ENCODE results near the gene NEO1. TPM values are rescaled to one million over a fixed set of nuclear protein-coding genes. Genes with fewer than 3 reads are reported as not detected.

NEO1 gene
- total and polyA plus RNA-seq, 2 experiments from 2014 or later = 4.5 to 13.6 TPM

- Histone ChIP-seq H3K4me3 (no peak overlapping the region), H2AFZ (no peak overlapping the region), H3K36me3 (ENCODE audit: low read depth) (no peaks in the 10 kb centered on the region), H4K20me1 (ENCODE audit: insufficient read depth) (no peaks in the 10 kb centered on the region), H3F3A (ENCODE audit: insufficient read depth) (no peaks in the 10 kb centered on the region), H3K4me1 (ENCODE audit: insufficient read depth) (peaks cover 15% of the 10 kb centered on the region; the same call in 1 of the 2 replicates), H3K9me2 (ENCODE audit: insufficient read depth) (no peaks in the 10 kb centered on the region), H3K4me2 (ENCODE audit: unreplicated experiment) (no peak overlapping the region), H3K9me3 (ENCODE audit: low read depth) (no peaks in the 10 kb centered on the region), H3K27me3 (replicated peaks; ENCODE audit: insufficient read depth) (no peaks in the 10 kb centered on the region), H3K27ac (no peak overlapping the region), H3K9ac (no peak overlapping the region), H3K79me2 (ENCODE audit: insufficient read depth) (no peaks in the 10 kb centered on the region)
- 87 to 89% methylated on average over 1 of the region's 1 CpG for WGBS, 2 experiments (ENCODE audit: low coverage in 1 of 2, low lambda C conversion rate in 2 of 2, missing lambda C conversion rate in 2 of 2)
- DNase-seq = no peak
- TF ChIP-seq EZH2phosphoT487 (IDR thresholded peaks at IDR 0.05; ENCODE audit: insufficient read depth, low read depth) = no peak
- TF ChIP-seq EZH2 (IDR thresholded peaks at IDR 0.05; ENCODE audit: insufficient read depth, poor library complexity, severe bottlenecking) = no peak
- in situ Hi-C loops (cut with MboI) = no loop called here
Observed at GRCh38 chr15:73006523-73006922, 45.7 kb upstream of the NEO1 start.

GRCh38 chr15:73009066-73010056 is 42.9 kb upstream of the NEO1 start:
- H3F3A ChIP-seq (ENCODE audit: insufficient read depth) = no peaks in the 10 kb centered on the region
- H4K20me1 ChIP-seq (ENCODE audit: insufficient read depth) = no peaks in the 10 kb centered on the region
- H3K27me3 ChIP-seq (replicated peaks; ENCODE audit: insufficient read depth) = no peaks in the 10 kb centered on the region
- whole genome bisulfite sequencing, 2 experiments (ENCODE audit: low coverage in 1 of 2, low lambda C conversion rate in 2 of 2, missing lambda C conversion rate in 2 of 2) = 23 to 26% methylated on average over 13 of the region's 13 CpGs
- in situ Hi-C loops (cut with MboI) = no loop called here
- DNase-seq = peak; percentile 11
- H3K9me2 ChIP-seq (ENCODE audit: insufficient read depth) = no peaks in the 10 kb centered on the region
- H3K4me2 ChIP-seq (ENCODE audit: unreplicated experiment) = peak overlapping the region; percentile 4
- H3K9ac ChIP-seq = no peak overlapping the region
- H3K79me2 ChIP-seq (ENCODE audit: insufficient read depth) = no peaks in the 10 kb centered on the region
- H3K27ac ChIP-seq = no peak overlapping the region
- peaks cover 9% of the 10 kb centered on the region; the same call in 1 of the 2 replicates for H3K4me1 ChIP-seq (ENCODE audit: insufficient read depth)
- H3K36me3 ChIP-seq (ENCODE audit: low read depth) = no peaks in the 10 kb centered on the region
- TF ChIP-seq EZH2 (IDR thresholded peaks at IDR 0.05; ENCODE audit: insufficient read depth, poor library complexity, severe bottlenecking) (no peak), EZH2phosphoT487 (IDR thresholded peaks at IDR 0.05; ENCODE audit: insufficient read depth, low read depth) (no peak)
- H3K4me3 ChIP-seq = no peak overlapping the region
- 0 out of 2 replicates have a peak overlapping the region, but pooled peaks have one; percentile 4 for H2AFZ ChIP-seq
- no peaks in the 10 kb centered on the region for H3K9me3 ChIP-seq (ENCODE audit: low read depth)

- H3K79me2 ChIP-seq (ENCODE audit: insufficient read depth) = no peaks in the 10 kb centered on the region
- no peaks in the 10 kb centered on the region for H3K36me3 ChIP-seq (ENCODE audit: low read depth)
- H3K27ac ChIP-seq = no peak overlapping the region
- in situ Hi-C loops (cut with MboI) = no loop called here
- DNase-seq = peak; percentile 43
- H3K4me1 ChIP-seq (ENCODE audit: insufficient read depth) = peaks cover 9% of the 10 kb centered on the region; the same call in 1 of the 2 replicates
- no peaks in the 10 kb centered on the region for H3F3A ChIP-seq (ENCODE audit: insufficient read depth)
- H3K9me3 ChIP-seq (ENCODE audit: low read depth) = no peaks in the 10 kb centered on the region
- no peak overlapping the region for H3K4me2 ChIP-seq (ENCODE audit: unreplicated experiment)
- no peaks in the 10 kb centered on the region for H3K9me2 ChIP-seq (ENCODE audit: insufficient read depth)
- no peaks in the 10 kb centered on the region for H3K27me3 ChIP-seq (replicated peaks; ENCODE audit: insufficient read depth)
- H3K4me3 ChIP-seq = no peak overlapping the region
- H2AFZ ChIP-seq = 0 out of 2 replicates have a peak overlapping the region, but pooled peaks have one; percentile 4
- H3K9ac ChIP-seq = no peak overlapping the region
- TF ChIP-seq EZH2 (IDR thresholded peaks at IDR 0.05; ENCODE audit: insufficient read depth, poor library complexity, severe bottlenecking) (no peak), EZH2phosphoT487 (IDR thresholded peaks at IDR 0.05; ENCODE audit: insufficient read depth, low read depth) (no peak)
- WGBS, 2 experiments (ENCODE audit: low coverage in 1 of 2, low lambda C conversion rate in 2 of 2, missing lambda C conversion rate in 2 of 2) = 51 to 52% methylated on average over 10 of the region's 10 CpGs
- no peaks in the 10 kb centered on the region for H4K20me1 ChIP-seq (ENCODE audit: insufficient read depth)
Observed at GRCh38 chr15:73010154-73011152, 41.8 kb upstream of the NEO1 start.

GRCh38 chr15:73014904-73015303 is 37.4 kb upstream of the NEO1 start:
- Histone ChIP-seq H3K4me2 (ENCODE audit: unreplicated experiment) (no peak overlapping the region), H3K36me3 (ENCODE audit: low read depth) (no peaks in the 10 kb centered on the region), H2AFZ (no peak overlapping the region), H3K79me2 (ENCODE audit: insufficient read depth) (no peaks in the 10 kb centered on the region), H4K20me1 (ENCODE audit: insufficient read depth) (no peaks in the 10 kb centered on the region), H3F3A (ENCODE audit: insufficient read depth) (no peaks in the 10 kb centered on the region), H3K27me3 (replicated peaks; ENCODE audit: insufficient read depth) (no peaks in the 10 kb centered on the region), H3K27ac (no peak overlapping the region), H3K9me2 (ENCODE audit: insufficient read depth) (no peaks in the 10 kb centered on the region), H3K4me1 (ENCODE audit: insufficient read depth) (peaks cover 9% of the 10 kb centered on the region; the same call in 1 of the 2 replicates), H3K9ac (no peak overlapping the region), H3K4me3 (no peak overlapping the region), H3K9me3 (ENCODE audit: low read depth) (no peaks in the 10 kb centered on the region)
- DNase-seq = no peak
- in situ Hi-C loops (cut with MboI) = no loop called here
- TF ChIP-seq EZH2 (IDR thresholded peaks at IDR 0.05; ENCODE audit: insufficient read depth, poor library complexity, severe bottlenecking) = no peak
- TF ChIP-seq EZH2phosphoT487 (IDR thresholded peaks at IDR 0.05; ENCODE audit: insufficient read depth, low read depth) = no peak
- WGBS, 2 experiments (ENCODE audit: low coverage in 1 of 2, low lambda C conversion rate in 2 of 2, missing lambda C conversion rate in 2 of 2) = 92 to 100% methylated on average over 1 of the region's 1 CpG
